ENCODE results near the gene TSPAN14. TPM values are rescaled to one million over a fixed set of nuclear protein-coding genes. Genes with fewer than 3 reads are reported as not detected.
A peak's percentile ranks its signal among the peaks of the same experiment; 100 is the strongest.
"Not testable (repeated sequence)": the region's sequence is repeated elsewhere in the genome, so short reads cannot be mapped to it uniquely, and the experiment has no call there.

The TSPAN14 gene
- 10 to 100 TPM in 11 of 12 donors, not detected in 1; 30.9 to 65.8 (median 43.8) TPM for polyA plus RNA-seq (ENCODE audit: insufficient read length in 12 of 12)
- long read RNA-seq, donor 1, full-length matches to known transcripts = 5 of 54 reads
- long read RNA-seq, donor 1, partial matches to known transcripts = 49 of 54 reads
- long read RNA-seq, donor 1, other reads (novel, unspliced or antisense) = 0 of 54 reads
- long read RNA-seq, donor 2, full-length matches to known transcripts = 6 of 6 reads
- long read RNA-seq, donor 2, partial matches to known transcripts = 0 of 6 reads
- long read RNA-seq, donor 2, other reads (novel, unspliced or antisense) = 0 of 6 reads
- long read RNA-seq, donor 3, full-length matches to known transcripts = 4 of 4 reads
- long read RNA-seq, donor 3, partial matches to known transcripts = 0 of 4 reads
- long read RNA-seq, donor 3, other reads (novel, unspliced or antisense) = 0 of 4 reads
- long read RNA-seq, donor 4, full-length matches to known transcripts = 6 of 6 reads
- long read RNA-seq, donor 4, partial matches to known transcripts = 0 of 6 reads
- long read RNA-seq, donor 4, other reads (novel, unspliced or antisense) = 0 of 6 reads
- long read RNA-seq, donor 5 = 0 reads
- long read RNA-seq, donor 6, full-length matches to known transcripts = 2 of 12 reads
- long read RNA-seq, donor 6, partial matches to known transcripts = 10 of 12 reads
- long read RNA-seq, donor 6, other reads (novel, unspliced or antisense) = 0 of 12 reads
- long read RNA-seq, donor 7, full-length matches to known transcripts = 4 of 4 reads
- long read RNA-seq, donor 7, partial matches to known transcripts = 0 of 4 reads
- long read RNA-seq, donor 7, other reads (novel, unspliced or antisense) = 0 of 4 reads
- long read RNA-seq, donor 8, full-length matches to known transcripts = 13 of 20 reads
- long read RNA-seq, donor 8, partial matches to known transcripts = 7 of 20 reads
- long read RNA-seq, donor 8, other reads (novel, unspliced or antisense) = 0 of 20 reads
- long read RNA-seq, donor 9, full-length matches to known transcripts = 9 of 9 reads
- long read RNA-seq, donor 9, partial matches to known transcripts = 0 of 9 reads
- long read RNA-seq, donor 9, other reads (novel, unspliced or antisense) = 0 of 9 reads
- long read RNA-seq, donor 10, full-length matches to known transcripts = 8 of 8 reads
- long read RNA-seq, donor 10, partial matches to known transcripts = 0 of 8 reads
- long read RNA-seq, donor 10, other reads (novel, unspliced or antisense) = 0 of 8 reads
- long read RNA-seq, donor 11, full-length matches to known transcripts = 9 of 9 reads
- long read RNA-seq, donor 11, partial matches to known transcripts = 0 of 9 reads
- long read RNA-seq, donor 11, other reads (novel, unspliced or antisense) = 0 of 9 reads

- peak; percentile 63 for DNase-seq
These were observed at the start of gene TSPAN14 for GRCh38 chr10:80453842-80454512. TSS of gene TSPAN14 (plus strand) at chr10:80454310. CDS start at chr10:80489234, 34,924 bp downstream.

DNA sequence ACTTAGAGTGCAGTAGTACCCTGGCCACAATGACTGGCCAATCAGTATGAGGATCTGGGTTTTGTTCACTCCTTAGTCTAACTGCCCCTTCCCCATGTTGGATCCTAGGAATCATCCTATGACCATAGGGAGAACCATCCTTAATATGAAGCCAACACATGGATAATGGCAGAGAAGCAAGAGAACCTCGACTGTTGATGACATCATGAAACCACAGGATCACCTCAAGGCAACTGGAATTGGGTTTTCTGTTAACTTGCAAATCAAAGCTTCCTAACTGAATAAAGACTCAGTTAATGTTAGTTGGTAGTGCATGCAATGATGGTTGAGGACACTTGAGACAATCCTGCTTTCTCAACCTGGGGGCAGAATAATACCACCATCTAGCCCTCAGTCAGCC is 49.1 kb upstream of the TSPAN14 start:
- DNase-seq = no peak

- DNase-seq = no peak
These were observed 48.5 kb upstream of the TSPAN14 start for GRCh38 chr10:80405626-80406025.

DNA sequence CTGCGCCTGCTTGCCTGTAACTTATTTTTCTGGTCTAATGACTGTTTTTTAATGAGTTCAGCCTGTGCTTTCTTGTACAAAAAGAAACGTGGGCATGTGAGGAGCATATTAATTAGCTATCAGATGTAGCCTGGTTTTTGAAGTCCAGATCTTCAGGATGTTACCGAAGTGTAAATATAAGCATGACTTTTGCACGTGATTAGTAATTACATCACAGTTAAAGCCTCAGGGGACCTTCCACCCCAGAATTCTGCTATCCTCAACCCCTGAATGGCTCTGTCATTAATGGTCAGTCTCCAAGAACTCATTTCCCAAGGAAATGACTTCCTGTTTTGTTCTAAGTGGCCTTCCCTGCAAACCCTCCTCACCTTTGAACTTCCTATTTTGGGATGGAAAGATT is 47.9 kb upstream of the TSPAN14 start:
- DNase-seq = no peak

DNA sequence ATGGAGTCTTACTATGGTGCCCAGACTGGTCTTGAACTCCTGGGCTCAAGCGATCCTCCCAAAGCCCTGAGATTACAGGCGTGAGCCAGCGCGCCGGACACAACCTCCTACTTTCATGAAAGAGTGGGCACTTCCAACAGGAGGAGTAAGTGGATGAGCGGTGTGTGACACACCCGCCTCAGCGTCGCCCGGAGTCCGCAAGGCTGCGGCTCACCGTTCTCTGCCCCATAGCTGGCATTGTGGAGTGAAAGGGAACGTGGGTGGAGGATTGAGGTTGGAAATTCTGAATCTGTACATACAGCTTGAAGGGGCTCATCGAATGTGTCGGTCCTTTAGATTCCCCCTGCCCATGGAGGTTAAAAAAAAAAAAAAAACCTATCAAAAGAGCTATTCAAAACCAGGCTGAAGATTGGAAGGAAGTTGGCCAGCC is 46.3 kb upstream of the TSPAN14 start:
- DNase-seq = no peak

- peak; percentile 75 for DNase-seq
These were observed 45.6 kb upstream of the TSPAN14 start, which contains the start of gene PRXL2A for GRCh38 chr10:80408242-80409101. TSS of gene PRXL2A (plus strand) at chr10:80408551. CDS start at chr10:80420468, 11,917 bp downstream.

DNA sequence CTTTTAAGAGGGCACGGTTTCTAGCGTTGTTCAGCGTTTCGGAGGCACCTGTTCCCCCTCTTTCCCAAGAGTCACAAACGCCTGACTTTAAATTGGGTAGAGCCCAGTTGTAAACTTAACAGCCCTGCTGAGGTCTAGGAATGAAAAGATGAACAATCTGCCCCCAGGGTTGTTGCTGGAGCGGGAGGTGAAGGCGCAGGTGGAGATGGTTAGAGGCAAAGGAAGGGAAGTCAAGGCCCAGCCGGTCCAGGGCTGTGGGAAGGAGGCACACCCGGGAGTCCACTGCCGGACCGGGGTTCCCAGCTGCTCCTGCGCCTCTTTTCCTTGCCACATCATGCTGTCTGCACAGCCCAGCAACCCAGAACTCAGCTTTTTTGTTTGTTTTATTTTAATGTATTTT is 45.0 kb upstream of the TSPAN14 start:
- DNase-seq = no peak

- DNase-seq = no peak
These were observed 44.0 kb upstream of the TSPAN14 start for GRCh38 chr10:80410122-80410521.

DNA sequence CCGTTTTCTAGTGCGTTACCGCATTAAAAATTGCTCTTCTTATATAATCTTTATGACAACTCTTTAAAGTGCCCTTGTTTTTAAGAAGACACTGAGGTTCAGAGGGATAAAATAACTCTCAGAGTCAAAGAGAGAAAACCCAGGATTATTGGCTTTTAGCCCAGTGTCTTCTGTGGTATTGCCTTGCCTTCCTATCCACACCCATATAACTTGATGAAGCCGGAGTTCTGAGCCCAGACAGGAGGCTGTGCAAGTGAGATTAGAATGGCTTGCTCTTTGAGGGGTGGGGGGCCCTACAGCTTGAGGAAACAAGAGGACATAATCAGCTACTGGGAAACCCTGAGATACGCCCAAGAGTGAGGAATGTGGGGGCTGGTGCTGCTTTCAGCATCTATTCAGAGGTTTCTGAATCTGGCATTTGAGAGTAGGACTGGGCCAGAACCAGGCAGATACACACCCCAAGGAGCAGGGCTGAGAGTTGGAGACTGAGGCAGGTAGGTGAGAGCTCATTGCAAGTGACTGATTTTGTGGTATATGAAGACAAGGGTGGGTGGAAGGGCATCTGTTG is 43.4 kb upstream of the TSPAN14 start:
- DNase-seq = no peak

- DNase-seq = no peak
These were observed 42.8 kb upstream of the TSPAN14 start for GRCh38 chr10:80411267-80411668.

DNA sequence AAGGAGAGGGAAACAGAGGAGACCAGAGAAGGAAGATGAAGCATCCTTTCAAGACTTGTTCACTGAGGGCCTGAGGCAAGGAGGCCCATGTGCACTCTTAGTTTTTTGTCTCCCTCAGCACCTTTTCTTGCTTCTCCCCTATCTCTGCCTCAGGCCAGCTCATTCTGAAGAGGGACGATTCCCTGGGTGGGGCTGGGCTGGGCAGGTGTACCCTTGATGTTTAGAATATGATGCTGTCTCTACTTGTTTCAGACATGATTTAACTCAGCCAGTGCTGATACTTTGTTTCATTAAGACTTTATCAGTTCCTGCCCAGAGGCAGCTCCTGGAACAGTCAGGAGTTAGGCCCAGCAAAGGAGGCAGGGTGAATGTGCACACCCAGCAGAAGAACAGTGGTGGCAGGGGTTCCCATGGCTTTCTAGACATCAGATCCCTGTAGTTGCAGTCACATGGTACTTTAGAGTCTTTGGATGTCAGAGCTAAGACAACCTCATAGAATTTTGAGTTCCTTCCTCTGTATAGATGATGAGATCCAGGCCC is 42.4 kb upstream of the TSPAN14 start:
- no peak for DNase-seq

DNA sequence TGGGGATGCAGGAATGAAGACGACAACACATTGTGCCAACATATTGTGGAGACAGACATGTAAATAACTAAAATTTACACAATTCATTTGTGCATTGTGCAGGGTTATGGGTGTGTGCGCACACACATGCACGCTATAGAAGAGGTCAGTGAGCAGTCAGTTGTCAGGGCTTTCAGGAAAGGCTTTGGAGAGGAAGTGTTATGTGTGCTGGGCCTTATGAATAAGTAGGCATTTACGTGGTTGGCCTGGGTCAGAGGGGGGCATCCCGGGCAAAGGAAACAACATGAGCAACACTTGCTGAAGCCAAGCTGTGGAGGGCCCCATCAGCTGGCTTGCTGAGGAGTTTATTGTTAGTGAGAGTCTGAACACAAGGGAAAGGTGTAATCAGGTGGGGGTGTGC is 41.6 kb upstream of the TSPAN14 start:
- DNase-seq = no peak

DNA sequence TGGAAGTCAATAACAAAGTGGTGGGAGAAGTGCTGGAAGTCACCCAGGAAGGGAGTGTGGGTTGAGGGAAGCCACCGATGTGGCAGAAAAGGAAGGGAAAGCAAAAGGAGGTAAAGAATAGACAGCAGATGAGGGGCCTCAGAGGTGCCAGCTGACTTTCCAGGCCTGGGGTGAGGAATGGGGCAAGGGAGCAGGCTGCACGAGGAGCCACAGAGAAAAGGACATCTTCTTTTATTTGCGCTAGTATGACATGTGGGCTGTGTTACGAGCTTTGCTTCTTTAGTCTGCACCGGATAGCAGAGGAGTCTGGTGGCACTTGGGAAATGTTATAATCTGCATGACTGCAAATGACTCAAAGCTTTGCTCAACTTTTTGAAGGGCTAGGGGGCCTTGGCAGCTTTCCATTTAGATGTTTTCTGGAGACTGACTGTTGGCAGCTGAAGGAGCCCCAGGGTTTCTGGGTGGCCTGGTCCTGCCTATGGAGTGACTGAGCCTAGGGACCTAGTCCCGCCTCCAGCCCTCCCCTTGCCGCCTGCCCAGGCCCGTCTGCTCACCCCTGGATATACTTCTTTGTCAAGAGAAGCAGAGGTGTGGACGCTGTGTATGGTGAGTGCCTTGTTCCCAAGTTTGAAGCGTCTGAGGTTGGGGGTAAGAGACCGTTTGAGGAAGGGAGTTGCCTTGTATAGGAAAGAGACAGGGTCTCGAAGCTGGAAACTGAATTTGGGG is 40.7 kb upstream of the TSPAN14 start:
- DNase-seq = no peak

DNA sequence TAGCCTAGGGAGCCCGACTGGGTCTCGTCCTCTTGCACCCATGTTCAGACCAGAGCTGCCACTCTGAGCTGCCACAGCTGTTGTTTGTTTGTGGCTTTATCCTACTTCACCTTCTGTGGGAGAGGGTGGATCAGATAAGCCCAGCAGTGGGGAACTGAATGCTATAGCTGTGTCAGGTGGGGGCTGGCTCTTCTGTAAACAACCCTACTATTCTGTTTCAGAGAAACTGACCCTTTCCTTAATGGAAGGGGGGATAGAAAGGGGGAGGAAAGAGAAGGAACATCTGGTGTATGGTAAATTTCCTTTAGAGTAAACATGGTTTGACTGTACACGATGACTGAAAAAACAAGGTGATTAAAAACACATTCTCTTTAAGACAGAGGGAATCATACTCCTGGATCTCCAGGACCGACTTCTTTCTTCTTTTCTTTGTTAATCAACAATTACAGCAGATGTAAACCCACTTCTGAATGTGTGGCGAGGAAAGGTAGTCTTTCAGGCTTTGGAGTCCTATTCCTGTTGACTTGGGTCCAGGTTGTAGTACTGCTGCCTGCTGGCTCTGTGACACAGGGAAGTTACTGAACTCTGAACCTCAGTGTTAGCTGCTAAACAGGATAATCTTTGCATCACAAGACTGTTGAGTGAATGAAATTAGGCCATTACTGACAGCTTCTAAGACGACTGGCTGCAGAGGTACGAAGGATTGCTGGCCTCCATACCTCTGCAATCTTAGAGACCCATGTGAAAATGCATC is 39.8 kb upstream of the TSPAN14 start:
- DNase-seq = no peak

DNA sequence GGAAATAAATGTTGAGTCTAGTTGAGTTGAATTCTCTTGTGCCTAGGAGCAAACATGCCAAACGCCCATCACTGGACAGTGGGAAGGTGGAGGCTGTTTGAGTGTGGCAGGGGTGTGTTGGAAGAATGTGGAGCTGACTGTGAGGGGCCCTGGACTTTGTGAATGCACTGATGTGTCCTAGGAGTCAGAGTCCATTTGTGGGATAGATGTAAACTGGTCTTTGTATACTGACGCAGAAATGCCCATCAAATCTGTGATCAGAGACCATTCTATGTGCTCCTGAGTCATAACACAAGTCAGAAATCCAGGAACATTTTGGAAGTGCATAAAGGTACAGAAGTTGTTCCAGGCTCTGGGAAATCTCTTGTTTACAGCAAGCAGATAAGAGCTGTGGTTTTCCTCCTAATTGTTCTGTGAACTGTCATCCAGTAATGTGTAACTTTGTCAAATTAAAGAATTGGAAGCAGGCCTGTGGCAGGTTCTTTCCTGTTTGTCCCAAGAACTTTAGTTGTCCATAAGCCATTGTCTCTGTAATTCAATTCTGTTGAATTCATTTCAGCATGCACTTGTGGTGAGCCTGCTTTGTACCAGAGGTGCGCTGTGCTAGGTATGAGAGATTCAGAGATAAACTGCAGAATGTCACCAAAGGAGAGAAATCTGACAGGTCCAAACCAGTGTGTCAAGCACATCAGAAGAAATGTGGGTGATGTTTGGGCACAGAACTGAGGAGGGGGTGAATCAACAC is 38.2 kb upstream of the TSPAN14 start:
- no peak for DNase-seq

- peak; percentile 75 for DNase-seq
These were observed 37.5 kb upstream of the TSPAN14 start for GRCh38 chr10:80416479-80417098.

DNA sequence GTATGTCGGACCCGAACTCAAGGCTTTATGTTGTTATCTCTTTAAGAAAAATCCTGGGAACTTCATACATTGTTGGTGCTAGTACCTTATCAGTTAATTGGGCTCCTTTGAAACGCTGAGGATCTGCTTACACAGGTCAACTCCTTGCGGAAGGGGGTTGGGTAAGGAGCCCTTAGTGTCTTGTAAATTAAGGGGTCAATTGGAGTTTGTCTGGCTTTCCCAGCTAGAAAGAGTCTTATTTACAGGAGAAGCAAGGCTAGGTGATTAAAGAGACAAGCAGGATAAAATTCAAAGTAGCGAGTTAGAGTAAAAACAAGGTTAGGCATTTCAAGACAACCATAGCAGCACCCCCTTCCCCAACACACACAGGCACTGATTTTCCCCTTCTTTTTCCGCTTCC is 36.9 kb upstream of the TSPAN14 start:
- DNase-seq = not testable (repeated sequence)
